HepG2 (cell line): Measurements from ENCODE around the gene L1CAM. TPM values are rescaled to one million over a fixed set of nuclear protein-coding genes. Genes with fewer than 3 reads are reported as not detected.

Source experiments
- ATAC-seq: fragments of 200-7000 bp; cut with Tn5 transposase; 3 replicates; pipeline ENCODE4 v1.9.1; 2020; ENCODE audit warnings: mild to moderate bottlenecking, moderate library complexity
- BruUV-seq: library from RNA; stranded (reverse); fragments of 400-500 nt; replicated peaks from 2 replicates; lab custom pipeline; 2021; lab: Mats Ljungman, UMichigan
- CTCF ChIA-PET: fragments of 300-600 bp; formaldehyde crosslinking; extraction: SDS; loops from one replicate; lab custom pipeline; 2021; ENCODE audit warnings: low total read pairs, inconsistent platforms, low intra/inter-chr PET ratio; lab: Yijun Ruan, JAX
- POLR2A ChIA-PET: fragments of 350-600 bp; sonication (Branson Sonifier 250); formaldehyde crosslinking; loops from one replicate; lab custom pipeline; 2020; ENCODE audit warnings: antibody characterized with exemption, inconsistent platforms; lab: Yijun Ruan, JAX
- DNase-seq: peaks from one replicate; pipeline ENCODE4 v3.0.0-alpha.2; 2015; ENCODE audit warnings: low spot score
- FAIRE-seq: peaks from 3 replicates; lab custom pipeline; 2011; peaks lifted over from hg19 to GRCh38; lab: Jason Lieb, UNC
- H2AFZ ChIP-seq: one replicate; pipeline ENCODE4 v1.6.1; 2011; ENCODE audit warnings: low read length, inconsistent platforms
- H3K27ac ChIP-seq: fragments of 300-600 bp; 3 replicates; pipeline ENCODE4 v1.8.0; 2011; ENCODE audit warnings: mixed run types, mild to moderate bottlenecking, mixed read lengths, low read length, inconsistent platforms; ENCODE audit not compliant: insufficient read depth; ENCODE audit errors: extremely low read length
- H3K27me3 ChIP-seq, 2 experiments: fragments of 200-600 bp in 1 of 2; 2 replicates in 1 of 2; 3 replicates in 1 of 2; pipeline versions ENCODE4 v1.6.0 to v1.8.0; 2011; ENCODE audit warnings: low read length in 2 of 2, mild to moderate bottlenecking in 2 of 2, moderate library complexity in 2 of 2, inconsistent platforms in 1 of 2; ENCODE audit not compliant: insufficient read depth in 2 of 2, control insufficient read depth in 1 of 2
- H3K36me3 ChIP-seq, 2 experiments: fragments of 200-600 bp in 1 of 2; replicated peaks in 1 of 2; 2 replicates in 1 of 2; 3 replicates in 1 of 2; pipeline versions ENCODE4 v1.5.1 to v1.8.0; 2011; ENCODE audit warnings: low read length in 2 of 2, inconsistent platforms in 1 of 2; ENCODE audit not compliant: insufficient read depth in 2 of 2, control insufficient read depth in 1 of 2
- H3K4me1 ChIP-seq: 2 replicates; pipeline ENCODE4 v1.5.1; 2012; ENCODE audit warnings: low read length, inconsistent platforms; ENCODE audit not compliant: insufficient read depth
- H3K4me2 ChIP-seq: 2 replicates; pipeline ENCODE4 v1.6.0; 2011; ENCODE audit warnings: low read depth, low read length, inconsistent platforms
- H3K4me3 ChIP-seq, 3 experiments: fragments of 200-600 bp in 1 of 3; sonication (generic), shearing (Covaris generic) in 1 of 3; replicated peaks in 1 of 3; 2 replicates each; pipeline ENCODE4 v1.5.1; 2011 to 2016; ENCODE audit warnings: low read length in 3 of 3, inconsistent platforms in 2 of 3, low read depth in 2 of 3, mild to moderate bottlenecking in 2 of 3, control low read depth in 1 of 3, mixed read lengths in 1 of 3; ENCODE audit not compliant: insufficient read depth in 1 of 3
- H3K79me2 ChIP-seq: one replicate; pipeline ENCODE4 v1.6.1; 2011; ENCODE audit warnings: low read length, inconsistent platforms; ENCODE audit not compliant: insufficient read depth
- H3K9ac ChIP-seq: 2 replicates; pipeline ENCODE4 v1.6.0; 2011; ENCODE audit warnings: mild to moderate bottlenecking, low read depth, low read length, inconsistent platforms; ENCODE audit not compliant: insufficient read depth
- H3K9me3 ChIP-seq: 2 replicates; pipeline ENCODE4 v1.5.1; 2012; ENCODE audit warnings: mild to moderate bottlenecking, low read length
- H4K20me1 ChIP-seq: 2 replicates; pipeline ENCODE4 v1.6.0; 2011; ENCODE audit warnings: inconsistent platforms, mild to moderate bottlenecking, low read length, moderate library complexity; ENCODE audit not compliant: insufficient read depth
- ATF7 ChIP-seq, 2 experiments: fragments of 450-650 bp in 1 of 2; sonication (generic) in 1 of 2; formaldehyde crosslinking in 1 of 2; IDR thresholded peaks; 2 replicates each; pipeline versions ENCODE4 v1.4.0 to v1.6.1; 2016 to 2020; ENCODE audit warnings: antibody characterized with exemption in 1 of 2, mild to moderate bottlenecking in 1 of 2, missing genetic modification reagents in 1 of 2
- MAF1 ChIP-seq: sonication (generic); formaldehyde crosslinking; IDR thresholded peaks from 2 replicates; pipeline ENCODE4 v1.5.0; 2020; ENCODE audit warnings: missing genetic modification reagents, borderline replicate concordance
- MTA3 ChIP-seq: sonication (generic); formaldehyde crosslinking; IDR thresholded peaks from 2 replicates; pipeline ENCODE4 v1.4.0; 2020; ENCODE audit warnings: missing genetic modification reagents
- NR2F6 ChIP-seq, 2 experiments: IDR thresholded peaks; 2 replicates each; pipeline ENCODE4 v1.6.1; 2016; ENCODE audit warnings: antibody characterized with exemption in 1 of 2, mild to moderate bottlenecking in 1 of 2
- PHF20 ChIP-seq: sonication (generic); formaldehyde crosslinking; IDR thresholded peaks from 2 replicates; pipeline ENCODE4 v1.5.0; 2020; ENCODE audit warnings: mild to moderate bottlenecking, missing genetic modification reagents
- TARDBP ChIP-seq: sonication (generic); formaldehyde crosslinking; IDR thresholded peaks from 2 replicates; pipeline ENCODE4 v1.8.0; 2022; ENCODE audit warnings: mild to moderate bottlenecking, missing genetic modification reagents
- ZKSCAN1 ChIP-seq: fragments of 150-350 bp; IDR thresholded peaks from 2 replicates; pipeline ENCODE4 v1.6.1; 2014; ENCODE audit warnings: low read length
- ZNF33B ChIP-seq: sonication (generic); formaldehyde crosslinking; IDR thresholded peaks from 2 replicates; pipeline ENCODE4 v1.5.1; 2020; ENCODE audit warnings: mild to moderate bottlenecking, missing genetic modification reagents
- ZNF891 ChIP-seq: sonication (generic); formaldehyde crosslinking; IDR thresholded peaks from 2 replicates; pipeline ENCODE4 v1.5.0; 2020; ENCODE audit warnings: mild to moderate bottlenecking, missing genetic modification reagents
- WGBS: methylation state at CpG from one replicate; pipeline ENCODE4 v1.1.6; 2017; ENCODE audit warnings: low lambda C conversion rate; 5-methylcytosine and 5-hydroxymethylcytosine counted together
- in situ Hi-C: cut with HindIII; loops from 2 replicates; pipeline ENCODE4 v1.10.0; 2017; ENCODE audit warnings: low pct_unique_long_range_greater_than_20kb; ENCODE audit not compliant: extremely low pct_ligation_motif_present
- intact Hi-C: fragments of 100-400 bp; cut with micrococcal nuclease; formaldehyde crosslinking; loops from one replicate; pipeline ENCODE4 v1.10.0; 2022; ENCODE audit not compliant: unreplicated experiment
- polyA plus RNA-seq, 8 experiments: library from polyadenylated mRNA; depleted of rRNA in 3 of 8; stranded (reverse) in 7 of 8; unstranded in 1 of 8; fragments of >200 nt; fragmentation: Illumina TruSeq in 4 of 8; extraction: Trizol in 4 of 8; gene quantifications; 2 replicates each; pipeline versions ENCODE4 v1.2.1 to v1.2.3, GENCODE V29; 2011 to 2016; ENCODE audit warnings: low read depth in 4 of 8, missing spikeins in 1 of 8, mixed read lengths in 1 of 8; ENCODE audit not compliant: insufficient read depth in 1 of 8
- total RNA-seq, 5 experiments: library from RNA; depleted of rRNA; stranded (reverse); fragments of >200 nt; fragmentation: Illumina TruSeq; extraction: Trizol; gene quantifications; 2 replicates each; pipeline ENCODE4 v1.2.3, GENCODE V29; 2016; ENCODE audit warnings: low read depth in 1 of 5
- TF ChIP-seq, protein P1 (sequence below): sonication (generic); formaldehyde crosslinking; IDR thresholded peaks from 2 replicates; pipeline ENCODE4 v1.8.0; 2023; ENCODE audit warnings: mild to moderate bottlenecking, missing genetic modification reagents
- TF ChIP-seq, protein P2 (sequence below), 2 experiments: IDR thresholded peaks; 2 replicates each; pipeline ENCODE4 v1.6.1; 2011 to 2012; ENCODE audit warnings: low read length in 2 of 2, borderline replicate concordance in 1 of 2, low read depth in 1 of 2, mild to moderate bottlenecking in 1 of 2, moderate library complexity in 1 of 2
- TF ChIP-seq, protein P3 (sequence below): sonication (generic); formaldehyde crosslinking; IDR thresholded peaks from 2 replicates; pipeline ENCODE4 v1.5.1; 2020; ENCODE audit warnings: missing genetic modification reagents, mild to moderate bottlenecking, borderline replicate concordance
- TF ChIP-seq, protein P4 (sequence below): sonication (generic); formaldehyde crosslinking; IDR thresholded peaks from 2 replicates; pipeline ENCODE4 v1.4.0; 2020; ENCODE audit warnings: low read depth, mild to moderate bottlenecking, missing genetic modification reagents

The L1CAM gene
- total and polyA plus RNA-seq, 2 of the 13 experiments (the other 11 are each of a cell fraction or from before 2014, with no cell fraction given): 1.4 to 2.0 TPM

DNA sequence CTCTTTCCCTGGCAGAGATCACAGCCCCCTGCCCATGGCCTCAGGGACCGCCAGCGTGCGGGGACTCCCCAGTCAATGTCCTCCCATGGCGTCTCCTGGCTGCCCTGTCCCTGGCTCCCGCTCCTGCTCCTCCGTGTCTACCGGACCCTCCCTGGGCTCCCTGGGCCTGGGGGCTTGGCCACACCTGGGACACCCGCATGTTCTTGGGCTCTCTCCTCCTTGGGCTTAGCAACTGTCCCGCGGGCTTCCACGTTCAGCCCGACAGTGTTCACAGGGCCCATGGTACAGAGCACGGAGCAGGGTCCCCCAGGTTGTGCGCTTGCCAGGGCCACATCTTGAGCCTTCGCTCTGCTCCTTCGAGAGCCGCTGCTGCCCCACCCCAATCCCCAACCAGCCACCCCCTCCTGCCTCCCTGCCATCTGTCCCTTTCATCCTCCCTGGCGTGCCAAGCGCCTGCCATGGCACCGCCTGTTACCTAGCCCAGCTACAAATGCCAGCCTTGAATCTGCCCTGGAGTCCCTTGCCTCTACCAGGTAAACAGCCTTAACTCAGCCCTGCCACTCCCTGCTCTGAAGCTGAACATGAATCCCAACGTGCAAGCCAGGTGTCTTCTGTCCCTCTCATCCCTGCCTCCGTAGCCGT is 22.4 kb upstream of the L1CAM start:
- POLR2A ChIA-PET: no interaction called here
- H3K4me1 ChIP-seq: peaks cover 5% of the 10 kb centered on the region
- H3K9me3 ChIP-seq: no peaks in the 10 kb centered on the region
- H3K9ac ChIP-seq: no peak overlapping the region
- H3K36me3 ChIP-seq: no peaks in the 10 kb centered on the region
- no TSS peak for BruUV-seq
- intact Hi-C loops: no loop called here
- no peaks in the 10 kb centered on the region for H3K79me2 ChIP-seq
- H3K4me3 ChIP-seq: no peak overlapping the region
- CTCF ChIA-PET: no interaction called here
- TF ChIP-seq MAF1: no peak
- no peak for TF ChIP-seq PHF20 (CRISPR knock-in tag)
- TF ChIP-seq, protein P1, sequence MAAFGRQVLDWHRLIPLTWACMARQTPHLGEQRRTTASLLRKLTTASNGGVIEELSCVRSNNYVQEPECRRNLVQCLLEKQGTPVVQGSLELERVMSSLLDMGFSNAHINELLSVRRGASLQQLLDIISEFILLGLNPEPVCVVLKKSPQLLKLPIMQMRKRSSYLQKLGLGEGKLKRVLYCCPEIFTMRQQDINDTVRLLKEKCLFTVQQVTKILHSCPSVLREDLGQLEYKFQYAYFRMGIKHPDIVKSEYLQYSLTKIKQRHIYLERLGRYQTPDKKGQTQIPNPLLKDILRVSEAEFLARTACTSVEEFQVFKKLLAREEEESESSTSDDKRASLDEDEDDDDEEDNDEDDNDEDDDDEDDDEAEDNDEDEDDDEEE (CRISPR knock-in tag): no peak
- no peak for TF ChIP-seq TARDBP (CRISPR knock-in tag)
- TF ChIP-seq, protein P2, sequence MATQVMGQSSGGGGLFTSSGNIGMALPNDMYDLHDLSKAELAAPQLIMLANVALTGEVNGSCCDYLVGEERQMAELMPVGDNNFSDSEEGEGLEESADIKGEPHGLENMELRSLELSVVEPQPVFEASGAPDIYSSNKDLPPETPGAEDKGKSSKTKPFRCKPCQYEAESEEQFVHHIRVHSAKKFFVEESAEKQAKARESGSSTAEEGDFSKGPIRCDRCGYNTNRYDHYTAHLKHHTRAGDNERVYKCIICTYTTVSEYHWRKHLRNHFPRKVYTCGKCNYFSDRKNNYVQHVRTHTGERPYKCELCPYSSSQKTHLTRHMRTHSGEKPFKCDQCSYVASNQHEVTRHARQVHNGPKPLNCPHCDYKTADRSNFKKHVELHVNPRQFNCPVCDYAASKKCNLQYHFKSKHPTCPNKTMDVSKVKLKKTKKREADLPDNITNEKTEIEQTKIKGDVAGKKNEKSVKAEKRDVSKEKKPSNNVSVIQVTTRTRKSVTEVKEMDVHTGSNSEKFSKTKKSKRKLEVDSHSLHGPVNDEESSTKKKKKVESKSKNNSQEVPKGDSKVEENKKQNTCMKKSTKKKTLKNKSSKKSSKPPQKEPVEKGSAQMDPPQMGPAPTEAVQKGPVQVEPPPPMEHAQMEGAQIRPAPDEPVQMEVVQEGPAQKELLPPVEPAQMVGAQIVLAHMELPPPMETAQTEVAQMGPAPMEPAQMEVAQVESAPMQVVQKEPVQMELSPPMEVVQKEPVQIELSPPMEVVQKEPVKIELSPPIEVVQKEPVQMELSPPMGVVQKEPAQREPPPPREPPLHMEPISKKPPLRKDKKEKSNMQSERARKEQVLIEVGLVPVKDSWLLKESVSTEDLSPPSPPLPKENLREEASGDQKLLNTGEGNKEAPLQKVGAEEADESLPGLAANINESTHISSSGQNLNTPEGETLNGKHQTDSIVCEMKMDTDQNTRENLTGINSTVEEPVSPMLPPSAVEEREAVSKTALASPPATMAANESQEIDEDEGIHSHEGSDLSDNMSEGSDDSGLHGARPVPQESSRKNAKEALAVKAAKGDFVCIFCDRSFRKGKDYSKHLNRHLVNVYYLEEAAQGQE (IDR thresholded peaks at IDR 0.05; ENCODE audit: borderline replicate concordance in 1 of 2, low read depth in 1 of 2, low read length in 2 of 2): no peak
- TF ChIP-seq, protein P3, sequence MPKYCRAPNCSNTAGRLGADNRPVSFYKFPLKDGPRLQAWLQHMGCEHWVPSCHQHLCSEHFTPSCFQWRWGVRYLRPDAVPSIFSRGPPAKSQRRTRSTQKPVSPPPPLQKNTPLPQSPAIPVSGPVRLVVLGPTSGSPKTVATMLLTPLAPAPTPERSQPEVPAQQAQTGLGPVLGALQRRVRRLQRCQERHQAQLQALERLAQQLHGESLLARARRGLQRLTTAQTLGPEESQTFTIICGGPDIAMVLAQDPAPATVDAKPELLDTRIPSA: no peak
- TF ChIP-seq, protein P4, sequence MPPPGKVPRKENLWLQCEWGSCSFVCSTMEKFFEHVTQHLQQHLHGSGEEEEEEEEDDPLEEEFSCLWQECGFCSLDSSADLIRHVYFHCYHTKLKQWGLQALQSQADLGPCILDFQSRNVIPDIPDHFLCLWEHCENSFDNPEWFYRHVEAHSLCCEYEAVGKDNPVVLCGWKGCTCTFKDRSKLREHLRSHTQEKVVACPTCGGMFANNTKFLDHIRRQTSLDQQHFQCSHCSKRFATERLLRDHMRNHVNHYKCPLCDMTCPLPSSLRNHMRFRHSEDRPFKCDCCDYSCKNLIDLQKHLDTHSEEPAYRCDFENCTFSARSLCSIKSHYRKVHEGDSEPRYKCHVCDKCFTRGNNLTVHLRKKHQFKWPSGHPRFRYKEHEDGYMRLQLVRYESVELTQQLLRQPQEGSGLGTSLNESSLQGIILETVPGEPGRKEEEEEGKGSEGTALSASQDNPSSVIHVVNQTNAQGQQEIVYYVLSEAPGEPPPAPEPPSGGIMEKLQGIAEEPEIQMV (CRISPR knock-in tag): no peak
- TF ChIP-seq ZNF891 (CRISPR knock-in tag): no peak
- TF ChIP-seq ZKSCAN1: no peak
- TF ChIP-seq ZNF33B: no peak
- TF ChIP-seq MTA3: no peak
- TF ChIP-seq NR2F6 (IDR thresholded peaks at IDR 0.05): no peak
- TF ChIP-seq NR2F6 (CRISPR knock-in tag; IDR thresholded peaks at IDR 0.05): no peak
- TF ChIP-seq ATF7 (IDR thresholded peaks at IDR 0.05): no peak
- TF ChIP-seq ATF7 (CRISPR knock-in tag; IDR thresholded peaks at IDR 0.05): no peak
- no peak overlapping the region for H3K4me2 ChIP-seq
- DNase-seq (no peak), ATAC-seq (no peak), FAIRE-seq (no peak)
- H3K27me3 ChIP-seq: peaks cover 0 to 4% of the 10 kb centered on the region in 2 experiments; a peak in 2 of 5 replicates
- no peak overlapping the region for H2AFZ ChIP-seq
- no peaks in the 10 kb centered on the region for H4K20me1 ChIP-seq
- H3K27ac ChIP-seq: no peak overlapping the region
- WGBS: 38% methylated on average over 12 of the region's 23 CpGs
- in situ Hi-C loops: no loop called here
